ENCODE results near the gene INPP5D. TPM values are rescaled to one million over a fixed set of nuclear protein-coding genes. Genes with fewer than 3 reads are reported as not detected.
"Not testable (repeated sequence)": the region's sequence is repeated elsewhere in the genome, so short reads cannot be mapped to it uniquely, and the experiment has no call there.

The INPP5D gene
- total RNA-seq, 1 donor from 2014 or later: 26.6 TPM

GRCh38 chr2:233063269-233063975 is 3.3 kb downstream of the INPP5D start:
- no peak for DNase-seq (ENCODE audit: low read depth)
- no peak for FAIRE-seq

DNA sequence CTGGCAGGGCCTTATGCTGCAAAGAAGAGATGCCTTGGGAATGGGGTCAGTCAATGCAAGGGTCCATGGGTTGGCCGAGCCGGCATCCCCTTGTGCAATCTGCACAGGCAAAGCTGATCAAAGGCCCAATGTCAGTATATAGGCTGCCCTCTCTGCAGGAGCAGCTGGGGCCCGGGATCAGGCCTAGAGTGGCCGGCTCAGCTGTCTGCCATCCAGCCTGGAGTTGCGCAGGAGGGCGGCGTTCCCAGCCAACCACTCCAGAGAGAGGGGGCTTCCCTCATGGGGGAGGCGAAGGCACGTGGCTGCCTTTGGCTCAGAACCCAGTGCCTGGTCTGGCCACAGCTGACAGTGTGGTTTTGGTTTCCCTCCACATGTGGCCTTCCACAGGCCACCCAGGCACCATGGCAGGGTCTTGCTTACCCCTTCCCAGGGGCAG is 3.9 kb downstream of the INPP5D start:
- no peaks in the 10 kb centered on the region for H3K36me3 ChIP-seq (ENCODE audit: control insufficient read depth, insufficient read depth, low read length)
- FAIRE-seq (no peak), DNase-seq (ENCODE audit: low read depth) (no peak)
- TF ChIP-seq, protein P1, sequence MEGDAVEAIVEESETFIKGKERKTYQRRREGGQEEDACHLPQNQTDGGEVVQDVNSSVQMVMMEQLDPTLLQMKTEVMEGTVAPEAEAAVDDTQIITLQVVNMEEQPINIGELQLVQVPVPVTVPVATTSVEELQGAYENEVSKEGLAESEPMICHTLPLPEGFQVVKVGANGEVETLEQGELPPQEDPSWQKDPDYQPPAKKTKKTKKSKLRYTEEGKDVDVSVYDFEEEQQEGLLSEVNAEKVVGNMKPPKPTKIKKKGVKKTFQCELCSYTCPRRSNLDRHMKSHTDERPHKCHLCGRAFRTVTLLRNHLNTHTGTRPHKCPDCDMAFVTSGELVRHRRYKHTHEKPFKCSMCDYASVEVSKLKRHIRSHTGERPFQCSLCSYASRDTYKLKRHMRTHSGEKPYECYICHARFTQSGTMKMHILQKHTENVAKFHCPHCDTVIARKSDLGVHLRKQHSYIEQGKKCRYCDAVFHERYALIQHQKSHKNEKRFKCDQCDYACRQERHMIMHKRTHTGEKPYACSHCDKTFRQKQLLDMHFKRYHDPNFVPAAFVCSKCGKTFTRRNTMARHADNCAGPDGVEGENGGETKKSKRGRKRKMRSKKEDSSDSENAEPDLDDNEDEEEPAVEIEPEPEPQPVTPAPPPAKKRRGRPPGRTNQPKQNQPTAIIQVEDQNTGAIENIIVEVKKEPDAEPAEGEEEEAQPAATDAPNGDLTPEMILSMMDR (IDR thresholded peaks at IDR 0.05; ENCODE audit: insufficient read depth, low read length, severe bottlenecking): no peak
- H3K27me3 ChIP-seq (ENCODE audit: control insufficient read depth, insufficient read depth, low read length): peaks cover 6% of the 10 kb centered on the region
- H3K4me3 ChIP-seq (ENCODE audit: low read depth, low read length): no peak overlapping the region

More at GRCh38 chr2:233063269-233063975, 3.3 kb downstream of the INPP5D start:
- TF ChIP-seq, protein P1 (IDR thresholded peaks at IDR 0.05; ENCODE audit: insufficient read depth, low read length, severe bottlenecking): no peak
- Histone ChIP-seq H3K36me3 (ENCODE audit: control insufficient read depth, insufficient read depth, low read length) (no peaks in the 10 kb centered on the region), H3K4me3 (ENCODE audit: low read depth, low read length) (no peak overlapping the region), H3K27me3 (ENCODE audit: control insufficient read depth, insufficient read depth, low read length) (peaks cover 4% of the 10 kb centered on the region)

DNA sequence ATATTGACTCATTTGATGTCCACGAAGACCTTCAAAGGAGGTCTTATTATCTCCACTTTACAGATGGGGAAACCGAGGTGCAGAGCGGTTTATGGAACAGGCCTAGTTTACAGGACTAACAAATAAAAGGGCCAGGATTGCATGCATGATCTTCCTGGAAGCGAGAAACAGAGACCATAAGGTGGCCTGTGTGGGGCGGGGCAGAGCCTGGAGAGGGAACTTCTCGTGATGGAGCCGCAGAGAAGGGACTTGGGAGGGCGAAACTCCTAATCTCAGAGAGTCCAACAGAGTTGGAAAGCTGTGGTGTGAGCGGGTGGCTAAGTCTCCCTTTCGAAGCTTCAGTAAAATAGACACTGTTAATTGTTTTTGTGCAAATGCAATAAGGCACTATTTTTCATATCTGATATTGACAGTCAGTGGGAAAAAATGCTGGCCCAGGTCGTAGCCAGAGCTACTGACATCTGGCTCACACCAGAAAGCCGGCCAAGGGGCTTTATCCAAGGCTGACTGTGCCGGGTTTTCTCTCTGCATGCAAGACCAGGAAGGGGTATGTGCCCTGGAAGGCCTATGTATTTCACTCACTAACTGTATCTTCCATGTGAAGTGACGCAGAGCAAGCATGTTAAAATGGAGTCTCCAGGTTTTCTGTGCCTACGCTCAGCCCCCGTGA is 4.5 kb downstream of the INPP5D start:
- Histone ChIP-seq H3K36me3 (ENCODE audit: control insufficient read depth, insufficient read depth, low read length) (no peaks in the 10 kb centered on the region), H3K4me3 (ENCODE audit: low read depth, low read length) (no peak overlapping the region), H3K27me3 (ENCODE audit: control insufficient read depth, insufficient read depth, low read length) (peaks cover 6% of the 10 kb centered on the region)
- TF ChIP-seq, protein P1 (IDR thresholded peaks at IDR 0.05; ENCODE audit: insufficient read depth, low read length, severe bottlenecking): no peak
- FAIRE-seq (no peak), DNase-seq (ENCODE audit: low read depth) (no peak)

- H3K4me3 ChIP-seq (ENCODE audit: low read depth, low read length); H3K27me3 ChIP-seq (ENCODE audit: control insufficient read depth, insufficient read depth, low read length); H3K36me3 ChIP-seq (ENCODE audit: control insufficient read depth, insufficient read depth, low read length); DNase-seq (ENCODE audit: low read depth); FAIRE-seq: not testable (repeated sequence)
Measured at GRCh38 chr2:233065200-233065589, 5.1 kb downstream of the INPP5D start.

DNA sequence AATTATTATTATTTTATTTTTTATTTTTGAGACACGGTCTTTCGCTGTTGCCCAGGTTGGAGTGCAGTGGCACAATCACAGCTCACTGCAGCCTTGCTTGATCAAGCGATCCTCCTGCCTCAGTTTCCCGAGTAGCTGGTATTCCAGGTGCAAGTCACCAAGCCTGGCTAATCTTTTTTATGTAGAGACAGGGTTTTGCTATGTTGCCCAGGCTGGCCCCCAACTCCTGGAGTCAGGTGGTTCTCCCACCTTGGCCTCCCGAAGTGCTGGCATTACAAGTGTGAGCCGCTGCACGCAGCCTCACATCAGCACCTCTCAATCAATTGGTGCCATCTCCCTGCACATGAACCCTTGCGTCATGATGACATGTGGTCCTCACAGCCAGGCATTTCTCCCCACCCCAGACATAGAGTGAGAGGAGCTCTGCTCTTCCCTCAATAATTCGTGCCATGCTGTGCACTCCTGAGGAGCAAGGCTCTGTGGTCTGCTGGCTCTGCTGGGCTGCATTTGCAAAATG is 5.9 kb downstream of the INPP5D start:
- no peaks in the 10 kb centered on the region for H3K36me3 ChIP-seq (ENCODE audit: control insufficient read depth, insufficient read depth, low read length)
- peaks cover 6% of the 10 kb centered on the region for H3K27me3 ChIP-seq (ENCODE audit: control insufficient read depth, insufficient read depth, low read length)
- no peak for DNase-seq (ENCODE audit: low read depth)
- H3K4me3 ChIP-seq (ENCODE audit: low read depth, low read length): no peak overlapping the region
- TF ChIP-seq, protein P1 (IDR thresholded peaks at IDR 0.05; ENCODE audit: insufficient read depth, low read length, severe bottlenecking): no peak
- FAIRE-seq: peak; percentile 95

DNA sequence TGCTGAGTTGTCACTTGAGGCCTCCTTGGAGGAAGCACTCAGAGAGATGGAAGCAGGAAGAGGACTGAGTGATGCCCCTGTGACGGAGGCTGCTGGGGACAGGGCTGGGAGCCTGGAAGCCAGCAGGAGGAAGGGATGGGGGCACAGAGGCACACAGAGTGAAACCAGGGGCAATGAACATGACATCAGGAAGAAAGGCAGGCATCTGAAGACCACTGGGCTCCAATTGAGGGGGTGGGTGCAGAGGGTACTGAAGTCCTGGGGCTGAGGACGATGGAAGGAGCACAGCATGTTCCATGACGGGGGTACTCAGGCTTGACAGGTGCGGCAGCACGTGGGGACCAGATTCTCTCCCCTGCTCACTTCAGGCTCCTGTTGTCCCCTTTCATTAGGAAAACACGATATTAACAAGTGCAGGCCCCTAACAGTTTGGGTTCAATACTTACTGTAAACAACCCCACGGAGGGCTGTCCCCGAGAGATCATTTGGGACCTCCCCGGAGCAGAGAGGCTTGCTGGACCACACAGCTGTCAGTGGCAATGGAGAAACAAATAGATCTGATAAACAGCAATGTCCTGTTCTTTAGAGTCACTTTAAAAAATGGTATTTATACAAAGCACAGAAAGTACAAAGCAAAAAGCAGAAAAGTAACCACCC is 8.7 kb downstream of the INPP5D start:
- no peak for DNase-seq (ENCODE audit: low read depth)
- TF ChIP-seq, protein P1 (IDR thresholded peaks at IDR 0.05; ENCODE audit: insufficient read depth, low read length, severe bottlenecking): no peak
- Histone ChIP-seq H3K27me3 (ENCODE audit: control insufficient read depth, insufficient read depth, low read length) (peaks cover 2% of the 10 kb centered on the region), H3K36me3 (ENCODE audit: control insufficient read depth, insufficient read depth, low read length) (no peaks in the 10 kb centered on the region), H3K4me3 (ENCODE audit: low read depth, low read length) (no peak overlapping the region)
- FAIRE-seq: peak; percentile 81

All from bronchial epithelial cell (primary cell).